Left forelimb (tissue), 1 donor: ENCODE measurements around the gene LY6G5C.
A peak's percentile ranks its signal among the peaks of the same experiment; 100 is the strongest.
"Not testable (repeated sequence)": the region's sequence is repeated elsewhere in the genome, so short reads cannot be mapped to it uniquely, and the experiment has no call there.

ENCODE experiments used
- DNase-seq: peaks from one replicate; pipeline ENCODE4 v3.0.0-alpha.2; 2018; ENCODE audit warnings: low spot score

The LY6G5C gene

GRCh38 chr6:31715022-31715958 lies 34.4 kb upstream of the LY6G5C start, which contains the start of gene LY6G6D:
TSS of gene LY6G6D (plus strand) at chr6:31715348. CDS start at chr6:31715356, 8 bp downstream.
- no peak for DNase-seq

- no peak for DNase-seq
Measured at GRCh38 chr6:31713991-31714684, 33.3 kb upstream of the LY6G5C start.

GRCh38 chr6:31713465-31713864 lies 32.6 kb upstream of the LY6G5C start:
- no peak for DNase-seq

GRCh38 chr6:31712296-31712695 lies 31.4 kb upstream of the LY6G5C start:
- DNase-seq, result no peak

GRCh38 chr6:31711233-31711632 lies 30.4 kb upstream of the LY6G5C start:
- no peak for DNase-seq

GRCh38 chr6:31710523-31711219 lies 29.8 kb upstream of the LY6G5C start:
- DNase-seq, result no peak

GRCh38 chr6:31709157-31709556 lies 28.3 kb upstream of the LY6G5C start:
- DNase-seq, result not testable (repeated sequence)

- DNase-seq, result no peak
Measured at GRCh38 chr6:31708224-31708623, 27.4 kb upstream of the LY6G5C start.

GRCh38 chr6:31707701-31708100 lies 26.8 kb upstream of the LY6G5C start:
- no peak for DNase-seq

- DNase-seq, result no peak
Measured at GRCh38 chr6:31706599-31706998, 25.7 kb upstream of the LY6G5C start, which contains the start of gene LY6G6F. TSS of gene LY6G6F (plus strand) at chr6:31706866. CDS start at chr6:31706907, 41 bp downstream.

- no peak for DNase-seq
Measured at GRCh38 chr6:31705931-31706330, 25.1 kb upstream of the LY6G5C start.

GRCh38 chr6:31702819-31703716 lies 22.2 kb upstream of the LY6G5C start, which contains the start of gene ABHD16A:
TSS of gene ABHD16A (minus strand) at chr6:31703324. CDS start at chr6:31703281, 43 bp downstream.
- DNase-seq, result peak; percentile 99

- no peak for DNase-seq
Measured at GRCh38 chr6:31702405-31702818, 21.5 kb upstream of the LY6G5C start.

GRCh38 chr6:31701666-31702404 lies 21.0 kb upstream of the LY6G5C start:
- no peak for DNase-seq

- no peak for DNase-seq
Measured at GRCh38 chr6:31700740-31701401, 20.0 kb upstream of the LY6G5C start.

GRCh38 chr6:31697555-31697954 lies 16.7 kb upstream of the LY6G5C start:
- DNase-seq, result no peak

GRCh38 chr6:31693535-31693934 lies 12.7 kb upstream of the LY6G5C start:
- DNase-seq, result no peak

GRCh38 chr6:31692886-31693285 lies 12.0 kb upstream of the LY6G5C start:
- DNase-seq, result no peak

GRCh38 chr6:31692353-31692752 lies 11.5 kb upstream of the LY6G5C start:
- DNase-seq, result no peak

- no peak for DNase-seq
Measured at GRCh38 chr6:31691564-31692108, 10.8 kb upstream of the LY6G5C start.
